GM21360 (cell line): Measurements from ENCODE around the gene RNF168.
"Not testable (repeated sequence)": the region's sequence is repeated elsewhere in the genome, so short reads cannot be mapped to it uniquely, and the experiment has no call there.

ENCODE experiments used
- ATAC-seq: cut with Tn5 transposase; IDR thresholded peaks from one replicate; pipeline ENCODE4 v1.9.1; 2021; ENCODE audit warnings: mild to moderate bottlenecking, moderate library complexity; ENCODE audit not compliant: unreplicated experiment

RNF168 gene

GRCh38 chr3:196472286-196472685 lies 31.3 kb downstream of the RNF168 start:
- no peak for ATAC-seq

GRCh38 chr3:196471551-196471950 lies 32.0 kb downstream of the RNF168 start:
- ATAC-seq = no peak

- ATAC-seq = not testable (repeated sequence)
These were observed 33.4 kb downstream of the RNF168 start for GRCh38 chr3:196470182-196470581.

GRCh38 chr3:196463804-196464203 lies 39.8 kb downstream of the RNF168 start:
- no peak for ATAC-seq

- no peak for ATAC-seq
These were observed 40.2 kb downstream of the RNF168 start for GRCh38 chr3:196463478-196463756.

- not testable (repeated sequence) for ATAC-seq
These were observed 40.7 kb downstream of the RNF168 start for GRCh38 chr3:196462680-196463477.

- ATAC-seq = no peak
These were observed 45.5 kb downstream of the RNF168 start for GRCh38 chr3:196458063-196458462.

GRCh38 chr3:196457470-196457869 lies 46.1 kb downstream of the RNF168 start:
- not testable (repeated sequence) for ATAC-seq

GRCh38 chr3:196454935-196455334 lies 48.6 kb downstream of the RNF168 start:
- ATAC-seq = no peak

- not testable (repeated sequence) for ATAC-seq
These were observed 58.2 kb downstream of the RNF168 start for GRCh38 chr3:196445391-196445790.

- ATAC-seq = no peak
These were observed 59.1 kb downstream of the RNF168 start for GRCh38 chr3:196444500-196444894.

GRCh38 chr3:196440696-196441095 lies 62.9 kb downstream of the RNF168 start:
- peak; percentile 53 for ATAC-seq

- ATAC-seq = peak; percentile 40
These were observed 63.5 kb downstream of the RNF168 start for GRCh38 chr3:196440041-196440537.

- peak; percentile 79 for ATAC-seq
These were observed 71.3 kb downstream of the RNF168 start, which contains the start of gene UBXN7 for GRCh38 chr3:196432137-196432879. Gene UBXN7, minus strand, starts transcription at chr3:196432427. Its CDS starts 28 bp downstream, at chr3:196432399.

GRCh38 chr3:196431181-196432136 lies 72.1 kb downstream of the RNF168 start:
- ATAC-seq = peak; percentile 31

GRCh38 chr3:196428041-196428440 lies 75.5 kb downstream of the RNF168 start:
- ATAC-seq = no peak

GRCh38 chr3:196424421-196424820 lies 79.1 kb downstream of the RNF168 start:
- ATAC-seq = not testable (repeated sequence)

- no peak for ATAC-seq
These were observed 80.4 kb downstream of the RNF168 start for GRCh38 chr3:196423044-196423781.

GRCh38 chr3:196421668-196422067 lies 81.9 kb downstream of the RNF168 start:
- ATAC-seq = not testable (repeated sequence)

- no peak for ATAC-seq
These were observed 84.2 kb downstream of the RNF168 start for GRCh38 chr3:196419386-196419785.
